Neural cell (in vitro differentiated cells): ENCODE measurements around the gene MRPS6. TPM values are rescaled to one million over a fixed set of nuclear protein-coding genes. Genes with fewer than 3 reads are reported as not detected.

Experiments
- H2AFZ ChIP-seq: fragments of 200-600, 300-800 bp; sonication (generic), shearing (Covaris generic); 2 replicates; pipeline ENCODE4 v1.6.0; 2014; ENCODE audit warnings: low read depth, mild to moderate bottlenecking, antibody characterized with exemption, low read length, moderate library complexity
- H3F3A ChIP-seq: fragments of 200-600 bp; shearing (Covaris generic); 2 replicates; pipeline ENCODE4 v1.6.1; 2016; ENCODE audit warnings: mild to moderate bottlenecking, moderate library complexity, mixed read lengths, antibody characterized with exemption, low read length; ENCODE audit not compliant: insufficient read depth, poor library complexity, severe bottlenecking
- H3K27ac ChIP-seq: fragments of 200-600, 300-800 bp; sonication (generic), shearing (Covaris generic); 2 replicates; pipeline ENCODE4 v1.5.1; 2014; ENCODE audit warnings: mild to moderate bottlenecking, low read length, moderate library complexity
- H3K27me3 ChIP-seq: fragments of 300-800, 200-600 bp; sonication (generic), shearing (Covaris generic); 2 replicates; pipeline ENCODE4 v1.6.0; 2014; ENCODE audit warnings: mild to moderate bottlenecking, low read depth, low read length, moderate library complexity; ENCODE audit not compliant: insufficient read depth
- H3K36me3 ChIP-seq: fragments of 300-800, 200-600 bp; sonication (generic), shearing (Covaris generic); 2 replicates; pipeline ENCODE4 v1.5.1; 2014; ENCODE audit warnings: mild to moderate bottlenecking, antibody characterized with exemption, low read length, moderate library complexity; ENCODE audit not compliant: insufficient read depth
- H3K4me2 ChIP-seq: fragments of 300-800, 200-600 bp; sonication (generic), shearing (Covaris generic); 2 replicates; pipeline ENCODE4 v1.6.0; 2014; ENCODE audit warnings: mild to moderate bottlenecking, low read length
- H3K4me3 ChIP-seq: fragments of 300-800, 200-600 bp; sonication (generic), shearing (Covaris generic); 2 replicates; pipeline ENCODE4 v1.5.1; 2014; ENCODE audit warnings: mild to moderate bottlenecking, low read length, moderate library complexity
- H3K79me2 ChIP-seq: fragments of 200-600 bp; shearing (Covaris generic); replicated peaks from 2 replicates; pipeline ENCODE4 v1.6.0; 2014; ENCODE audit warnings: mild to moderate bottlenecking, low read length, moderate library complexity; ENCODE audit not compliant: insufficient read depth
- H3K9ac ChIP-seq: fragments of 300-800, 200-600 bp; sonication (generic), shearing (Covaris generic); 2 replicates; pipeline ENCODE4 v1.6.1; 2016; ENCODE audit warnings: mild to moderate bottlenecking, low read length, mixed read lengths
- H3K9me2 ChIP-seq: fragments of 200-600 bp; shearing (Covaris generic); 2 replicates; pipeline ENCODE4 v1.6.1; 2016; ENCODE audit warnings: mild to moderate bottlenecking, low read length, mixed read lengths; ENCODE audit not compliant: insufficient read depth
- H3K9me3 ChIP-seq: fragments of 200-600, 300-800 bp; sonication (generic), shearing (Covaris generic); 2 replicates; pipeline ENCODE4 v1.6.1; 2016; ENCODE audit warnings: mild to moderate bottlenecking, mixed run types, low read length, moderate library complexity, mixed read lengths
- H4K20me1 ChIP-seq: fragments of 200-600 bp; shearing (Covaris generic); 2 replicates; pipeline ENCODE4 v1.6.1; 2016; ENCODE audit warnings: mild to moderate bottlenecking, mixed run types; ENCODE audit not compliant: insufficient read depth
- EP300 ChIP-seq: fragments of 450-650 bp; conservative IDR thresholded peaks from 2 replicates; pipeline ENCODE4 v1.6.1; 2014; ENCODE audit warnings: antibody characterized with exemption, mild to moderate bottlenecking, moderate library complexity; ENCODE audit not compliant: poor library complexity, severe bottlenecking
- EZH2 ChIP-seq: fragments of 200-600, 300-800 bp; shearing (Covaris generic), sonication (generic); IDR thresholded peaks from 2 replicates; pipeline ENCODE4 v1.6.1; 2014; ENCODE audit warnings: antibody characterized with exemption, low read length, borderline replicate concordance, mild to moderate bottlenecking; ENCODE audit not compliant: insufficient read depth, poor library complexity, severe bottlenecking
- MXI1 ChIP-seq: fragments of 450-650 bp; conservative IDR thresholded peaks from 2 replicates; pipeline ENCODE4 v1.6.1; 2014; ENCODE audit warnings: antibody characterized with exemption, mild to moderate bottlenecking; ENCODE audit not compliant: poor library complexity, severe bottlenecking
- POLR2AphosphoS5 ChIP-seq: IDR thresholded peaks from 2 replicates; pipeline ENCODE4 v1.6.1; 2012
- RAD21 ChIP-seq: fragments of 450-650 bp; conservative IDR thresholded peaks from 2 replicates; pipeline ENCODE4 v1.6.1; 2014; ENCODE audit warnings: antibody characterized with exemption, mild to moderate bottlenecking, moderate library complexity
- SMC3 ChIP-seq: fragments of 450-650 bp; conservative IDR thresholded peaks from 2 replicates; pipeline ENCODE4 v1.6.1; 2014; ENCODE audit warnings: antibody characterized with exemption, mild to moderate bottlenecking, moderate library complexity; ENCODE audit not compliant: poor library complexity
- TAF1 ChIP-seq: IDR thresholded peaks from 2 replicates; pipeline ENCODE4 v1.6.1; 2012; ENCODE audit warnings: low read depth
- polyA plus RNA-seq: library from polyadenylated mRNA; depleted of rRNA; stranded (reverse); fragments of >200 nt; gene quantifications from 2 replicates; pipeline ENCODE4 v1.2.3, GENCODE V29; 2014
- TF ChIP-seq, protein P1 (sequence below): IDR thresholded peaks from 2 replicates; pipeline ENCODE4 v1.6.1; 2012; ENCODE audit warnings: borderline replicate concordance
- TF ChIP-seq, protein P2 (sequence below): fragments of 450-650 bp; IDR thresholded peaks from 2 replicates; pipeline ENCODE4 v1.5.1; 2014; ENCODE audit warnings: antibody characterized with exemption, mild to moderate bottlenecking, moderate library complexity; ENCODE audit not compliant: poor library complexity, severe bottlenecking

Gene MRPS6
- polyA plus RNA-seq, 1 donor from 2014 or later: 70.1 TPM

DNA sequence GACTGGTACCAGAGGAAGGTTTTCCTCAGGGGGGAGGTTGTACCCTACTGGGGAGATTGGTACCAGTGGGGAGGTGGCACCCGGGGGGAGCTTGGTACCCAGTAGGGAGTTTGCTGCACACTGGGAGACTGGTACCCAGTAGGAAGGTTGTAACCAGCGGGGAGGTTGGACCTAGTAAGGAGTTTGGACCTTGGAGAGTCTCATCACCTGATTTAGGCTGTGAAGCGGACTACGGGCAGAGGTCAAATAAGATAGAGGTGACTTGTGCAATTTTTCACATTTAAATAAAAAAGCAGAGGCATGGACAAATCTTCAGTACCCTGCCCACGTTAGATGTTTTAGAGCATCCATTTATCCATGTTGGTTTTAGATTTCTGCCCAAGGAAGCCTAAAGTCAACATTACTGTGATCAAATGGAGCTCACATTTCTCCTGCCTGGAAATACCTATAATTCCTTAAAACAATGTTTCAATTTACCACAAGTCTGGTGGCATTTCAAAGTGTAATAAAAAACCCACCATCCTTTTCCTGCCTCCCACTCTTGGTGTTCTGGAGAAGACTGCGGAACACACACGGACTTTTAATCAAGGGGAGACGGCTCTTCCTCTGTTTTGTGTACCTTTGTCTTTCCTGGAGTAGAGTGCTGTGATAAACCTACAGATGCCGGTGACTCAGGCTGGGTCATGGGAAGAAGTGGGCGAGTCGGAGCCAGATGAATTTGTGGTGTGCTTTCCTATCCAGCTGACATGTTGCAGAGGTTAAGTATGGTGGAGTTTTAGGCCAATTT lies 36.2 kb upstream of the MRPS6 start:
- Histone ChIP-seq H3K9ac (no peak overlapping the region), H3K9me3 (no peaks in the 10 kb centered on the region), H3F3A (no peaks in the 10 kb centered on the region), H2AFZ (no peak overlapping the region), H4K20me1 (no peaks in the 10 kb centered on the region), H3K4me2 (no peak overlapping the region), H3K27ac (no peak overlapping the region), H3K27me3 (no peaks in the 10 kb centered on the region), H3K4me3 (no peak overlapping the region), H3K79me2 (no peaks in the 10 kb centered on the region), H3K36me3 (no peaks in the 10 kb centered on the region), H3K9me2 (no peaks in the 10 kb centered on the region)
- TF ChIP-seq, protein P1, sequence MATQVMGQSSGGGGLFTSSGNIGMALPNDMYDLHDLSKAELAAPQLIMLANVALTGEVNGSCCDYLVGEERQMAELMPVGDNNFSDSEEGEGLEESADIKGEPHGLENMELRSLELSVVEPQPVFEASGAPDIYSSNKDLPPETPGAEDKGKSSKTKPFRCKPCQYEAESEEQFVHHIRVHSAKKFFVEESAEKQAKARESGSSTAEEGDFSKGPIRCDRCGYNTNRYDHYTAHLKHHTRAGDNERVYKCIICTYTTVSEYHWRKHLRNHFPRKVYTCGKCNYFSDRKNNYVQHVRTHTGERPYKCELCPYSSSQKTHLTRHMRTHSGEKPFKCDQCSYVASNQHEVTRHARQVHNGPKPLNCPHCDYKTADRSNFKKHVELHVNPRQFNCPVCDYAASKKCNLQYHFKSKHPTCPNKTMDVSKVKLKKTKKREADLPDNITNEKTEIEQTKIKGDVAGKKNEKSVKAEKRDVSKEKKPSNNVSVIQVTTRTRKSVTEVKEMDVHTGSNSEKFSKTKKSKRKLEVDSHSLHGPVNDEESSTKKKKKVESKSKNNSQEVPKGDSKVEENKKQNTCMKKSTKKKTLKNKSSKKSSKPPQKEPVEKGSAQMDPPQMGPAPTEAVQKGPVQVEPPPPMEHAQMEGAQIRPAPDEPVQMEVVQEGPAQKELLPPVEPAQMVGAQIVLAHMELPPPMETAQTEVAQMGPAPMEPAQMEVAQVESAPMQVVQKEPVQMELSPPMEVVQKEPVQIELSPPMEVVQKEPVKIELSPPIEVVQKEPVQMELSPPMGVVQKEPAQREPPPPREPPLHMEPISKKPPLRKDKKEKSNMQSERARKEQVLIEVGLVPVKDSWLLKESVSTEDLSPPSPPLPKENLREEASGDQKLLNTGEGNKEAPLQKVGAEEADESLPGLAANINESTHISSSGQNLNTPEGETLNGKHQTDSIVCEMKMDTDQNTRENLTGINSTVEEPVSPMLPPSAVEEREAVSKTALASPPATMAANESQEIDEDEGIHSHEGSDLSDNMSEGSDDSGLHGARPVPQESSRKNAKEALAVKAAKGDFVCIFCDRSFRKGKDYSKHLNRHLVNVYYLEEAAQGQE: no peak
- no peak for TF ChIP-seq POLR2AphosphoS5
- no peak for TF ChIP-seq EP300
- TF ChIP-seq TAF1: no peak
- TF ChIP-seq RAD21: no peak
- TF ChIP-seq MXI1: no peak
- TF ChIP-seq, protein P2, sequence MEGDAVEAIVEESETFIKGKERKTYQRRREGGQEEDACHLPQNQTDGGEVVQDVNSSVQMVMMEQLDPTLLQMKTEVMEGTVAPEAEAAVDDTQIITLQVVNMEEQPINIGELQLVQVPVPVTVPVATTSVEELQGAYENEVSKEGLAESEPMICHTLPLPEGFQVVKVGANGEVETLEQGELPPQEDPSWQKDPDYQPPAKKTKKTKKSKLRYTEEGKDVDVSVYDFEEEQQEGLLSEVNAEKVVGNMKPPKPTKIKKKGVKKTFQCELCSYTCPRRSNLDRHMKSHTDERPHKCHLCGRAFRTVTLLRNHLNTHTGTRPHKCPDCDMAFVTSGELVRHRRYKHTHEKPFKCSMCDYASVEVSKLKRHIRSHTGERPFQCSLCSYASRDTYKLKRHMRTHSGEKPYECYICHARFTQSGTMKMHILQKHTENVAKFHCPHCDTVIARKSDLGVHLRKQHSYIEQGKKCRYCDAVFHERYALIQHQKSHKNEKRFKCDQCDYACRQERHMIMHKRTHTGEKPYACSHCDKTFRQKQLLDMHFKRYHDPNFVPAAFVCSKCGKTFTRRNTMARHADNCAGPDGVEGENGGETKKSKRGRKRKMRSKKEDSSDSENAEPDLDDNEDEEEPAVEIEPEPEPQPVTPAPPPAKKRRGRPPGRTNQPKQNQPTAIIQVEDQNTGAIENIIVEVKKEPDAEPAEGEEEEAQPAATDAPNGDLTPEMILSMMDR: no peak
- TF ChIP-seq EZH2: no peak
- TF ChIP-seq SMC3: no peak

DNA sequence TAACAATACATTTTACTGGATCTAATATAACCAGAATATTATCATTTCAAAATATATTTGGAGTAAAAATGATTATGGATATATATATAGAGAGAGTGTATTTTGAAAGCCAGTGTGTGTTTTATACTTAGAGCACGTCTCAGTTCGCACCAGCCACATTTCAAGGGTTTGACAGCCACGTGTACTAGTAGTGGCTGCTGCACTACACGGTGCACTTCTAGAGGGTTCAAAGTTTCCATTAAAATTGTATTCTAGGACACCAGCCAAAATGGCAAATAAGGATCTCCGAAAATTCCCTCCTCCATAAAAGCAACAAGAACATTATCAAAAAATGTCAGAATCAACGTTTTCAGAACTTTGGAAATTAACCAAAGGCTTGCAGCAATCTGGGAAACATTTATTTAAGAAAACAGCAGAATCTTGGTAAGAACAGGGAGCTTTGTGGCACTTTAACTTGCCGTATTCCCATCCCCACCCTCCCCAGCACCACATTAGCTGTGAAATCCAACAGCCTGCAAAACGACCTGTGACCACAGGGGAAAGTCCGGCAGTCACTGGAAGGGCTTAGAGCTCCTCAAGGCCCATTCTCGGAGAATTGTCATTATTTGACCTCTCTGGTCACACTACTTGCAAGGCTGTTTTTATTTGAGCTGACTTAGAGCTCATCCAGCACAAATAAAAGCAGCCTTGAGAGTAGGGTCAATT lies 33.5 kb upstream of the MRPS6 start:
- no peak overlapping the region for H3K4me3 ChIP-seq
- H3K9me2 ChIP-seq: no peaks in the 10 kb centered on the region
- no peaks in the 10 kb centered on the region for H4K20me1 ChIP-seq
- H3K36me3 ChIP-seq: no peaks in the 10 kb centered on the region
- no peaks in the 10 kb centered on the region for H3K27me3 ChIP-seq
- TF ChIP-seq, protein P1: no peak
- TF ChIP-seq SMC3: no peak
- TF ChIP-seq POLR2AphosphoS5: no peak
- TF ChIP-seq EP300: no peak
- H3K9me3 ChIP-seq: no peaks in the 10 kb centered on the region
- H3K79me2 ChIP-seq: no peaks in the 10 kb centered on the region
- no peak overlapping the region for H2AFZ ChIP-seq
- no peak overlapping the region for H3K27ac ChIP-seq
- no peak overlapping the region for H3K4me2 ChIP-seq
- H3F3A ChIP-seq: no peaks in the 10 kb centered on the region
- H3K9ac ChIP-seq: no peak overlapping the region
